ENCODE data around the gene POLR1B. TPM values are rescaled to one million over a fixed set of nuclear protein-coding genes. Genes with fewer than 3 reads are reported as not detected.
"Not testable (repeated sequence)": the region's sequence is repeated elsewhere in the genome, so short reads cannot be mapped to it uniquely, and the experiment has no call there.

Gene POLR1B
- total RNA-seq, 1 donor from 2014 or later: 11.7 TPM

- intact Hi-C loops (cut with micrococcal nuclease): no loop called here
These were observed 62.7 kb downstream of the POLR1B start for GRCh38 chr2:112604952-112605351.

GRCh38 chr2:112605926-112606325 lies 63.7 kb downstream of the POLR1B start:
- Histone ChIP-seq H3K36me3 (no peaks in the 10 kb centered on the region), H3K27me3 (ENCODE audit: low read depth) (no peaks in the 10 kb centered on the region), H3K4me1 (no peaks in the 10 kb centered on the region), H3K27ac (replicated peaks) (no peak overlapping the region), H3K4me3 (no peak overlapping the region), H3K9me3 (replicated peaks) (no peaks in the 10 kb centered on the region)
- no peak for TF ChIP-seq CTCF (IDR thresholded peaks at IDR 0.05; ENCODE audit: borderline replicate concordance)
- intact Hi-C loops (cut with micrococcal nuclease): no loop called here
- DNase-seq: no peak

More at GRCh38 chr2:112604952-112605351, 62.7 kb downstream of the POLR1B start:
- no peak for DNase-seq
- Histone ChIP-seq H3K27me3 (ENCODE audit: low read depth) (no peaks in the 10 kb centered on the region), H3K36me3 (no peaks in the 10 kb centered on the region), H3K27ac (replicated peaks) (no peak overlapping the region), H3K4me1 (peaks cover 4% of the 10 kb centered on the region), H3K9me3 (replicated peaks) (no peaks in the 10 kb centered on the region), H3K4me3 (no peak overlapping the region)
- TF ChIP-seq CTCF (IDR thresholded peaks at IDR 0.05; ENCODE audit: borderline replicate concordance): no peak

- Histone ChIP-seq H3K27me3 (ENCODE audit: low read depth) (no peaks in the 10 kb centered on the region), H3K4me1 (no peaks in the 10 kb centered on the region), H3K36me3 (no peaks in the 10 kb centered on the region), H3K4me3 (no peak overlapping the region), H3K27ac (replicated peaks) (no peak overlapping the region), H3K9me3 (replicated peaks) (no peaks in the 10 kb centered on the region)
- TF ChIP-seq CTCF (IDR thresholded peaks at IDR 0.05; ENCODE audit: borderline replicate concordance): no peak
- intact Hi-C loops (cut with micrococcal nuclease): no loop called here
- no peak for DNase-seq
These were observed 64.3 kb downstream of the POLR1B start for GRCh38 chr2:112606547-112606946.

GRCh38 chr2:112607680-112608438 lies 65.6 kb downstream of the POLR1B start:
- Histone ChIP-seq H3K4me1 (no peaks in the 10 kb centered on the region), H3K27ac (replicated peaks) (no peak overlapping the region), H3K36me3 (no peaks in the 10 kb centered on the region), H3K9me3 (replicated peaks) (no peaks in the 10 kb centered on the region), H3K27me3 (ENCODE audit: low read depth) (no peaks in the 10 kb centered on the region), H3K4me3 (no peak overlapping the region)
- TF ChIP-seq CTCF (IDR thresholded peaks at IDR 0.05; ENCODE audit: borderline replicate concordance): no peak
- DNase-seq: no peak
- intact Hi-C loops (cut with micrococcal nuclease): no loop called here

- H3K27ac ChIP-seq (replicated peaks); H3K4me3 ChIP-seq; H3K4me1 ChIP-seq; H3K27me3 ChIP-seq (ENCODE audit: low read depth); DNase-seq; H3K9me3 ChIP-seq (replicated peaks); H3K36me3 ChIP-seq; intact Hi-C loops (cut with micrococcal nuclease): not testable (repeated sequence)
These were observed 67.1 kb downstream of the POLR1B start for GRCh38 chr2:112609320-112609719.

- intact Hi-C loops (cut with micrococcal nuclease); H3K27ac ChIP-seq (replicated peaks): not testable (repeated sequence)
These were observed 70.0 kb downstream of the POLR1B start for GRCh38 chr2:112612283-112612682.

More at GRCh38 chr2:112612283-112612682, 70.0 kb downstream of the POLR1B start:
- H3K36me3 ChIP-seq; H3K4me3 ChIP-seq; H3K27me3 ChIP-seq (ENCODE audit: low read depth); DNase-seq; H3K9me3 ChIP-seq (replicated peaks); H3K4me1 ChIP-seq: not testable (repeated sequence)
